H1 (cell line): Measurements from ENCODE around the gene CAST. TPM values are rescaled to one million over a fixed set of nuclear protein-coding genes. Genes with fewer than 3 reads are reported as not detected.

Source experiments
- CTCF ChIA-PET: fragments of 300-600 bp; sonication (Branson Sonifier 250); formaldehyde crosslinking; loops from one replicate; lab custom pipeline; 2021; ENCODE audit not compliant: partially characterized antibody; lab: Charles Lee
- POLR2A ChIA-PET: fragments of 300-600 bp; sonication (Branson Sonifier 250); formaldehyde crosslinking; loops from one replicate; lab custom pipeline; 2021; ENCODE audit warnings: inconsistent platforms; ENCODE audit not compliant: partially characterized antibody; lab: Charles Lee
- DNase-seq, 2 experiments: peaks; one replicate each; pipeline versions ENCODE4 v3.0.0 to v3.0.0-alpha.2; 2010 to 2022; ENCODE audit warnings: low spot score in 2 of 2, low read depth in 1 of 2, mixed read lengths in 1 of 2
- FAIRE-seq: peaks from 2 replicates; lab custom pipeline; 2011; peaks lifted over from hg19 to GRCh38; lab: Jason Lieb, UNC
- H2AFZ ChIP-seq: 2 replicates; pipeline ENCODE4 v1.8.1; 2012; ENCODE audit warnings: low read length, inconsistent platforms
- H2AK5ac ChIP-seq: 2 replicates; pipeline ENCODE4 v1.6.1; 2013; ENCODE audit warnings: low read depth, low read length
- H2BK120ac ChIP-seq: replicated peaks from 2 replicates; pipeline ENCODE3; 2013; ENCODE audit warnings: low read depth, low read length, inconsistent platforms
- H2BK12ac ChIP-seq: 2 replicates; pipeline ENCODE4 v1.6.1; 2013; ENCODE audit warnings: low read depth, low read length
- H2BK15ac ChIP-seq: 2 replicates; pipeline ENCODE4 v1.6.1; 2013; ENCODE audit warnings: low read length
- H2BK20ac ChIP-seq: 2 replicates; pipeline ENCODE4 v1.6.1; 2013; ENCODE audit warnings: low read length
- H2BK5ac ChIP-seq: 2 replicates; pipeline ENCODE4 v1.6.1; 2013; ENCODE audit warnings: low read depth, low read length
- H3K14ac ChIP-seq: 2 replicates; pipeline ENCODE4 v1.6.1; 2013; ENCODE audit warnings: inconsistent platforms; ENCODE audit not compliant: insufficient read length
- H3K18ac ChIP-seq: 2 replicates; pipeline ENCODE4 v1.6.1; 2013; ENCODE audit warnings: low read length; ENCODE audit errors: extremely low read depth
- H3K23ac ChIP-seq: 2 replicates; pipeline ENCODE4 v1.6.1; 2013; ENCODE audit warnings: inconsistent platforms; ENCODE audit not compliant: insufficient read length
- H3K23me2 ChIP-seq: 2 replicates; pipeline ENCODE4 v1.6.1; 2013; ENCODE audit warnings: low read depth, low read length
- H3K27ac ChIP-seq: 2 replicates; pipeline ENCODE4 v1.6.1; 2011; ENCODE audit warnings: low read depth, low read length, inconsistent platforms
- H3K27me3 ChIP-seq, 4 experiments: replicated peaks in 1 of 4; 1 replicate in 1 of 4; 2 replicates in 3 of 4; pipeline versions ENCODE4 v1.6.1 to v1.8.1; 2011 to 2013; ENCODE audit warnings: low read length in 3 of 4, mild to moderate bottlenecking in 3 of 4, inconsistent platforms in 2 of 4, mixed read lengths in 2 of 4, moderate library complexity in 1 of 4; ENCODE audit not compliant: control insufficient read depth in 3 of 4, insufficient read depth in 3 of 4; ENCODE audit errors: extremely low read depth in 1 of 4
- H3K36me3 ChIP-seq, 4 experiments: 2 replicates each; pipeline versions ENCODE4 v1.6.1 to v1.8.1; 2011 to 2013; ENCODE audit warnings: mild to moderate bottlenecking in 4 of 4, low read length in 3 of 4, moderate library complexity in 2 of 4, control low read depth in 1 of 4, inconsistent platforms in 1 of 4; ENCODE audit not compliant: insufficient read depth in 4 of 4, control insufficient read depth in 2 of 4
- H3K4ac ChIP-seq: replicated peaks from 2 replicates; pipeline ENCODE3; 2013; ENCODE audit warnings: low read length, low read depth, mixed read lengths, inconsistent platforms; ENCODE audit not compliant: insufficient read length
- H3K4me1 ChIP-seq, 4 experiments: replicated peaks in 1 of 4; 1 replicate in 1 of 4; 2 replicates in 3 of 4; pipeline versions ENCODE4 v1.6.1 to v1.8.1; 2011 to 2013; ENCODE audit warnings: low read length in 3 of 4, inconsistent platforms in 2 of 4, mixed read lengths in 1 of 4; ENCODE audit not compliant: insufficient read depth in 4 of 4, control insufficient read depth in 3 of 4
- H3K4me2 ChIP-seq, 2 experiments: 2 replicates each; pipeline versions ENCODE4 v1.6.1 to v1.8.1; 2011 to 2013; ENCODE audit warnings: low read depth in 2 of 2, low read length in 2 of 2, control low read depth in 1 of 2, inconsistent platforms in 1 of 2, mild to moderate bottlenecking in 1 of 2; ENCODE audit not compliant: insufficient read depth in 1 of 2
- H3K4me3 ChIP-seq, 4 experiments: fragments of 200-600, 300-600 bp in 1 of 4; sonication (generic), shearing (Covaris generic), sonication (Bioruptor Twin) in 1 of 4; 2 replicates each; pipeline versions ENCODE4 v1.5.1 to v1.8.1; 2011 to 2016; ENCODE audit warnings: low read length in 4 of 4, low read depth in 3 of 4, control low read depth in 2 of 4, inconsistent platforms in 2 of 4, mild to moderate bottlenecking in 2 of 4, mixed read lengths in 1 of 4, moderate library complexity in 1 of 4; ENCODE audit not compliant: insufficient read depth in 2 of 4; ENCODE audit errors: extremely low read depth in 1 of 4
- H3K56ac ChIP-seq: replicated peaks from 2 replicates; pipeline ENCODE3; 2013; ENCODE audit warnings: low read depth, mild to moderate bottlenecking, mixed read lengths, low read length, inconsistent platforms; ENCODE audit not compliant: insufficient read length
- H3K79me1 ChIP-seq: 2 replicates; pipeline ENCODE4 v1.6.1; 2013; ENCODE audit warnings: low read depth, low read length, control low read depth
- H3K79me2 ChIP-seq, 2 experiments: 2 replicates each; pipeline versions ENCODE4 v1.6.1 to v1.8.1; 2012 to 2013; ENCODE audit warnings: low read length in 2 of 2, mild to moderate bottlenecking in 2 of 2, inconsistent platforms in 1 of 2; ENCODE audit not compliant: insufficient read depth in 2 of 2, control insufficient read depth in 1 of 2
- H3K9ac ChIP-seq, 4 experiments: replicated peaks in 1 of 4; 1 replicate in 1 of 4; 2 replicates in 3 of 4; pipeline versions ENCODE4 v1.6.1 to v1.8.1; 2011 to 2013; ENCODE audit warnings: low read depth in 3 of 4, low read length in 3 of 4, control low read depth in 2 of 4, mild to moderate bottlenecking in 2 of 4, moderate library complexity in 2 of 4, inconsistent platforms in 1 of 4; ENCODE audit errors: extremely low read depth in 1 of 4
- H3K9me3 ChIP-seq, 2 experiments: 2 replicates each; pipeline versions ENCODE4 v1.6.1 to v1.8.1; 2012 to 2013; ENCODE audit warnings: mild to moderate bottlenecking in 2 of 2, moderate library complexity in 2 of 2, control low read depth in 1 of 2, inconsistent platforms in 1 of 2, low read depth in 1 of 2, low read length in 1 of 2, mixed read lengths in 1 of 2; ENCODE audit not compliant: insufficient read depth in 2 of 2
- H4K20me1 ChIP-seq, 2 experiments: replicated peaks in 1 of 2; 2 replicates each; pipeline versions ENCODE3 to v1.8.1; 2011 to 2013; ENCODE audit warnings: inconsistent platforms in 2 of 2, low read length in 2 of 2, mild to moderate bottlenecking in 1 of 2; ENCODE audit not compliant: insufficient read depth in 2 of 2, control insufficient read depth in 1 of 2
- H4K5ac ChIP-seq: 2 replicates; pipeline ENCODE4 v1.6.1; 2013; ENCODE audit warnings: low read length, low read depth, mixed read lengths, inconsistent platforms; ENCODE audit not compliant: insufficient read length
- H4K8ac ChIP-seq: 2 replicates; pipeline ENCODE4 v1.8.0; 2013; ENCODE audit warnings: mild to moderate bottlenecking, moderate library complexity, low read length, inconsistent platforms; ENCODE audit not compliant: insufficient read depth; ENCODE audit errors: extremely low read depth
- H4K91ac ChIP-seq: replicated peaks from 2 replicates; pipeline ENCODE3; 2013; ENCODE audit warnings: low read length, mixed read lengths, inconsistent platforms; ENCODE audit not compliant: insufficient read length
- EGR1 ChIP-seq: IDR thresholded peaks from 2 replicates; pipeline ENCODE4 v1.6.1; 2011; ENCODE audit warnings: low read depth, low read length, borderline replicate concordance
- PHF8 ChIP-seq: fragments of 200-600 bp; sonication (generic); conservative IDR thresholded peaks from 2 replicates; pipeline ENCODE4 v1.7.1; 2012; ENCODE audit warnings: low read depth, mild to moderate bottlenecking, inconsistent platforms, low read length, moderate library complexity
- RAD21 ChIP-seq, 2 experiments: IDR thresholded peaks in 1 of 2; conservative IDR thresholded peaks in 1 of 2; 2 replicates each; pipeline ENCODE4 v1.6.1; 2011; ENCODE audit warnings: low read depth in 2 of 2, low read length in 2 of 2, improper control_type of control experiment in 1 of 2, inconsistent platforms in 1 of 2, mild to moderate bottlenecking in 1 of 2, moderate library complexity in 1 of 2
- RFX5 ChIP-seq: IDR thresholded peaks from 2 replicates; pipeline ENCODE4 v1.6.1; 2011; ENCODE audit warnings: low read depth, low read length, improper control_type of control experiment, borderline replicate concordance
- RXRA ChIP-seq: IDR thresholded peaks from 2 replicates; pipeline ENCODE4 v1.6.1; 2011; ENCODE audit warnings: low read depth, mild to moderate bottlenecking, low read length, moderate library complexity; ENCODE audit not compliant: insufficient read depth
- SRF ChIP-seq: IDR thresholded peaks from 2 replicates; pipeline ENCODE4 v1.6.1; 2011; ENCODE audit warnings: mild to moderate bottlenecking, low read depth, low read length, moderate library complexity
- TAF7 ChIP-seq: optimal IDR thresholded peaks from 2 replicates; pipeline ENCODE3; 2011; ENCODE audit warnings: low read depth, mild to moderate bottlenecking, inconsistent platforms, low read length, moderate library complexity, borderline replicate concordance
- WGBS, 2 experiments: shearing (Covaris generic) in 1 of 2; methylation state at CpG; one replicate each; pipeline versions ENCODE4 v1.1.6 to v1.1.7; 2013 to 2015; ENCODE audit warnings: low lambda C conversion rate in 2 of 2, mixed read lengths in 2 of 2, inconsistent platforms in 1 of 2, low coverage in 1 of 2, missing lambda C conversion rate in 1 of 2; ENCODE audit not compliant: insufficient replicate concordance in 2 of 2, insufficient coverage in 1 of 2, insufficient read length in 1 of 2; ENCODE audit errors: extremely low coverage in 1 of 2, missing lambda C conversion rate in 1 of 2; 5-methylcytosine and 5-hydroxymethylcytosine counted together
- polyA plus RNA-seq, 7 experiments: library from polyadenylated mRNA; depleted of rRNA in 3 of 7; stranded (reverse) in 5 of 7; unstranded in 2 of 7; fragments of >200 nt in 5 of 7; fragments of 200-250 nt in 2 of 7; gene quantifications; 1 replicate in 5 of 7; 2 replicates in 1 of 7; 4 replicates in 1 of 7; pipeline versions ENCODE4 v1.2.1 to v1.2.3, GENCODE V29; 2011 to 2013; ENCODE audit warnings: missing spikeins in 2 of 7, mixed read lengths in 2 of 7
- total RNA-seq: library from RNA; stranded (reverse); fragmentation: NEBNext Ultra II Directional; extraction: Animal tissue kit (Norgen Biotek cat#: 25700); gene quantifications from 2 replicates; pipeline ENCODE4 v1.2.1, GENCODE V29; 2021
- TF ChIP-seq, protein P1 (sequence below), 3 experiments: IDR thresholded peaks; 1 replicate in 2 of 3; 2 replicates in 1 of 3; pipeline versions ENCODE4 v1.5.1 to v1.6.1; 2011; ENCODE audit warnings: low read length in 3 of 3, mild to moderate bottlenecking in 3 of 3, inconsistent platforms in 2 of 3, low read depth in 1 of 3, moderate library complexity in 1 of 3; ENCODE audit not compliant: insufficient read depth in 1 of 3; ENCODE audit errors: control extremely low read depth in 1 of 3

The CAST gene
- total and polyA plus RNA-seq, 2 of the 8 experiments (the other 6 are each of a cell fraction or from before 2014, with no cell fraction given), result 9.0 to 48.2 TPM

GRCh38 chr5:96651948-96652753 lies 10.0 kb upstream of the CAST start:
- 72% methylated on average over 4 of the region's 4 CpGs; no CpG with 5 or more reads in 1 of the 2 experiments for WGBS, 2 experiments
- Histone ChIP-seq H3K79me2 (no peaks in the 10 kb centered on the region), H2BK5ac (no peak overlapping the region), H3K79me1 (no peaks in the 10 kb centered on the region), H4K20me1 (no peaks in the 10 kb centered on the region), H2BK20ac (no peak overlapping the region), H2BK12ac (no peak overlapping the region), H4K91ac (no peak overlapping the region), H2AFZ (no peak overlapping the region), H3K9me3 (no peaks in the 10 kb centered on the region), H3K36me3 (no peaks in the 10 kb centered on the region), H3K4ac (no peak overlapping the region), H3K4me1 (peaks cover 3 to 8% (median 7%) of the 10 kb centered on the region in 4 experiments; a peak in 5 of 7 replicates), H2AK5ac (no peak overlapping the region), H4K8ac (no peak overlapping the region), H3K18ac (no peak overlapping the region; the same call in 1 of the 2 replicates), H3K9ac (no peak overlapping the region), H3K4me2 (peak overlapping the region; percentile 3 to 32; a peak in 1 of 4 replicates), H2BK120ac (no peak overlapping the region), H3K23me2 (no peaks in the 10 kb centered on the region), H3K4me3 (0 out of 8 replicates have a peak overlapping the region, but pooled peaks of 1 of the 4 experiments have one; percentile 3), H3K23ac (no peak overlapping the region), H2BK15ac (no peak overlapping the region), H3K27ac (no peak overlapping the region), H3K27me3 (no peaks in the 10 kb centered on the region), H4K5ac (no peak overlapping the region), H3K14ac (no peak overlapping the region), H3K56ac (no peak overlapping the region)
- POLR2A ChIA-PET, result interaction anchor here (0.6 to 1.3 kb wide), 2 partner anchors 21 to 1595 kb away, joined by 3 to 4 read pairs; no protein-coding TSS in a partner anchor
- no peak for DNase-seq
- peak; percentile 66 for FAIRE-seq
- CTCF ChIA-PET, result interaction anchor here (0.6 to 2.6 kb wide), 27 partner anchors 8 to 515 kb away, joined by 3 to 8 read pairs (median 3); partner anchors contain the start of gene CAST
- TF ChIP-seq, protein P1, sequence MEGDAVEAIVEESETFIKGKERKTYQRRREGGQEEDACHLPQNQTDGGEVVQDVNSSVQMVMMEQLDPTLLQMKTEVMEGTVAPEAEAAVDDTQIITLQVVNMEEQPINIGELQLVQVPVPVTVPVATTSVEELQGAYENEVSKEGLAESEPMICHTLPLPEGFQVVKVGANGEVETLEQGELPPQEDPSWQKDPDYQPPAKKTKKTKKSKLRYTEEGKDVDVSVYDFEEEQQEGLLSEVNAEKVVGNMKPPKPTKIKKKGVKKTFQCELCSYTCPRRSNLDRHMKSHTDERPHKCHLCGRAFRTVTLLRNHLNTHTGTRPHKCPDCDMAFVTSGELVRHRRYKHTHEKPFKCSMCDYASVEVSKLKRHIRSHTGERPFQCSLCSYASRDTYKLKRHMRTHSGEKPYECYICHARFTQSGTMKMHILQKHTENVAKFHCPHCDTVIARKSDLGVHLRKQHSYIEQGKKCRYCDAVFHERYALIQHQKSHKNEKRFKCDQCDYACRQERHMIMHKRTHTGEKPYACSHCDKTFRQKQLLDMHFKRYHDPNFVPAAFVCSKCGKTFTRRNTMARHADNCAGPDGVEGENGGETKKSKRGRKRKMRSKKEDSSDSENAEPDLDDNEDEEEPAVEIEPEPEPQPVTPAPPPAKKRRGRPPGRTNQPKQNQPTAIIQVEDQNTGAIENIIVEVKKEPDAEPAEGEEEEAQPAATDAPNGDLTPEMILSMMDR (IDR thresholded peaks at IDR 0.05; ENCODE audit: control extremely low read depth in 1 of 3, insufficient read depth in 1 of 3, low read depth in 1 of 3, low read length in 3 of 3), result peak; percentile 48 to 66 (median 58)
- peak; percentile 43 to 54 for TF ChIP-seq RAD21 (IDR thresholded peaks at IDR 0.05 in 1 of 2, conservative IDR thresholded peaks at IDR 0.05 in 1 of 2; ENCODE audit: low read depth in 2 of 2, low read length in 2 of 2)
- no peak for TF ChIP-seq SRF
- no peak for TF ChIP-seq PHF8
- no peak for TF ChIP-seq RXRA
- TF ChIP-seq TAF7, result no peak
- no peak for TF ChIP-seq RFX5
- TF ChIP-seq EGR1, result no peak
